Measurements from ENCODE around the gene TNFRSF13B.
"Not testable (repeated sequence)": the region's sequence is repeated elsewhere in the genome, so short reads cannot be mapped to it uniquely, and the experiment has no call there.

The TNFRSF13B gene

DNA sequence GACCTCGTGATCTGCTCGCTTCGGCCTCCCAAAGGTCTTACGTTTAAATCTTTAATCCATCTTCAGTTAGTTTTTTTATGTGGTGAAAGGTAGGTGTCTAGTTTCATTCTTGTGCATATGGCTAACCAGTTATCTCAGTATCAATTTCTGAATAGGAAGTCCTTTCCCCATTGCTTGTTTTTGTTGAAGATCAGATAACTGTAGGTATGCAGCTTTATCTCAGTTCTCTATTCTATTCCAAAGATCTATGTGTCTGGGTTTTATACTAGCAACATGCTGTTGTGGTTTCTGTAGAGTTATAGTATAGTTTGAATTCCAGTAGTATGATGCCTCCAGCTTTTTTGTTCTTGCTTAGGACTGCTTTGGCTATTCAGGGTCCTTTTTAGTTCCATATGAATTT lies 65.2 kb downstream of the TNFRSF13B start:
- no peak for DNase-seq

DNA sequence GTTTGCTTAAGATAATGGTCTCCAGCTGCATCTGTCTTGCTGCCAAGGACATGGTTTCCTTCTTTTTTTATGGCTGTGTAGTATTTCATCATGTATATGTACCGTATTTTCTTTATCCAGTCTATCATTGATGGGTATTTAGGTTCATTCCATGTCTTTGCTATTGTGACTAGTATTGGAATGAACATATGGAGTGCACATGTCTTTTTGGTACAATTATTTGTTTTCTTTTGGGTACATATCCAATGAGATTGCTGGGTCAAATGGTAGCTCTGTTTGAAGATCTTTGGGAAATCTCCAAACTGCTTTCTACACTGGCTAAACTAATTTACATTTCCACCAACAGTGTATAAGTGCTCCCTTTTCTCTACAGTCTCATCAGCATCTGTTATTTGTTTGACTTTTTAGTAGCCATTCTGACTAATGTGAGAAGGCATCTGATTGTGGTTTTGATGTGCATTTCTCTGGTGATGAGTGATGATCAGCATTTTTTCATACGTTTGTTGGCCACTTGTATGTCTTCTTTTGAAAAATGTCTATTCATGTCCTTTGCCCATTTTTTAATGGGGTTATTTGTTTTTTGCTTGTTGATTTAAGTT lies 66.2 kb downstream of the TNFRSF13B start:
- DNase-seq, result peak in 1 of 2 experiments; percentile 71

GRCh38 chr17:16903070-16903469 lies 68.8 kb downstream of the TNFRSF13B start:
- not testable (repeated sequence) for DNase-seq

- no peak for DNase-seq
These were observed 71.5 kb downstream of the TNFRSF13B start for GRCh38 chr17:16900288-16900882.

DNA sequence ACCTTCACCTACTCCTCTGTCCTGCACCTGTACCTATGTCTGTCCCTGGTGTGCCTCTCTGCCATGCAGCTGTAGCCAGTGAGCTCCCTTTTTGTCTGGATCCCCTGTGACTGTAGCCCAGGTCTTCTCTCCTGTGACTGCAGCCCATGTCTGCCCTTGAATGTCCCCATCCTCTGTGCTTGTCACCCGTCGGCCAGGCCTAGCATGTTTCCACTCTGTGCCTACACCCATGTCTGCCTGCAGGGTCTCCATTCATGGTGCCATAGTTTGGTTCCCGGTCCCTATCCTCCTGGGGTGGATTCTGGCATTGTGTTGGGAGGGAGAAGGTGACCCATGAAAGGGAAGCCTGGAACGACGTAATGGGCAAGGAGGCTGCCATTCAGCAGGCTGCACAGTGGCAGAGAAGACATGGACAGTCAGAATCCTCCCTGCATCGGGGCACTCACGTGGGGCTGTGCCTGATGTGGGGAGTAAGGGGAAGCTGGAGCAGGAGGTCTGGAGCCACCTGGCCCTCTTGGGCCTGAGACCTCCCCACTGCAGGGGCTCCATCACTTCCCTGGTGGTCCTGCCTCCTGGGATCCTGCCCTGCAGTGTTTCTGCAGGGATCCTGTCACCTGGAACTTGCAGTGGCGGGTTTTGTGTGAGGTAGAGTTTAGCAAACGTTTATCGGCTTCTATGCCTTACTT lies 74.6 kb downstream of the TNFRSF13B start:
- not testable (repeated sequence) for DNase-seq

- DNase-seq, result not testable (repeated sequence)
These were observed 75.7 kb downstream of the TNFRSF13B start for GRCh38 chr17:16896235-16896634.

- DNase-seq, result not testable (repeated sequence)
These were observed 78.4 kb downstream of the TNFRSF13B start for GRCh38 chr17:16893527-16893926.

- not testable (repeated sequence) for DNase-seq
These were observed 79.0 kb downstream of the TNFRSF13B start for GRCh38 chr17:16892876-16893454.

GRCh38 chr17:16889088-16889465 lies 82.8 kb downstream of the TNFRSF13B start:
- no peak for DNase-seq

All from SW 1271 (cell line).